CD4-positive, alpha-beta T cell treated with Interleukin-4 for 1 hour (primary cell): ENCODE data around the gene DNAJA3.

ENCODE experiments used
- DNase-seq, 2 donors: peaks; one replicate each; pipeline ENCODE4 v3.0.0-alpha.2; 2020 to 2022

Gene DNAJA3

GRCh38 chr16:4475880-4476788, 50.5 kb downstream of the DNAJA3 start, which contains the start of gene HMOX2:
Gene HMOX2, plus strand, starts transcription at chr16:4476398. Its CDS starts 29,127 bp downstream, at chr16:4505525.
- peak; percentile 94 to 95 for DNase-seq

- DNase-seq, result peak in 1 of 2 donors; percentile 46
These were observed 52.3 kb downstream of the DNAJA3 start for GRCh38 chr16:4477966-4478365.

DNA sequence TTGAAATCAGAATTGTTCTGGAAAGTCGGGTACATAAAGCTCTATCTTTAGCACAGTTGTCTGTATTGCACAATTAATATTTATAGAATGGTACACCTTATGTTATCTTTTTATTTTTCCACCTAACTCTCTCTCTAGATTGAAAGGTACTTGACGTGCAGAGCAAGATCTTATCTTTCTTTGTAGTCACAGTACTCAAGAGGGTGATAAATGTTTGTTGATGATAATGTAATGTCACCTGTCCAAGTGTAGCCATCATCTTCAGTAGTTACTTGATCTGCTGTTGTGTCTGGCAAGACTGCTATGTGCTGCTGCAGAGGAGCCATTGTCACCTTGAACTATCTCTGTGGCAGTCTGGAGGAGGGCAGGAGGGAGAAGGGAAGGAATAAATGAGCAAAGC, 55.9 kb downstream of the DNAJA3 start:
- DNase-seq, result peak in 1 of 2 donors; percentile 42

GRCh38 chr16:4481963-4482362, 56.3 kb downstream of the DNAJA3 start:
- no peak for DNase-seq

- no peak for DNase-seq
These were observed 60.6 kb downstream of the DNAJA3 start for GRCh38 chr16:4486126-4486893.

GRCh38 chr16:4487955-4488498, 62.4 kb downstream of the DNAJA3 start:
- no peak for DNase-seq

- DNase-seq, result peak in 1 of 2 donors; percentile 70
These were observed 62.9 kb downstream of the DNAJA3 start for GRCh38 chr16:4488499-4488967.

GRCh38 chr16:4489030-4489429, 63.4 kb downstream of the DNAJA3 start:
- DNase-seq, result no peak

DNA sequence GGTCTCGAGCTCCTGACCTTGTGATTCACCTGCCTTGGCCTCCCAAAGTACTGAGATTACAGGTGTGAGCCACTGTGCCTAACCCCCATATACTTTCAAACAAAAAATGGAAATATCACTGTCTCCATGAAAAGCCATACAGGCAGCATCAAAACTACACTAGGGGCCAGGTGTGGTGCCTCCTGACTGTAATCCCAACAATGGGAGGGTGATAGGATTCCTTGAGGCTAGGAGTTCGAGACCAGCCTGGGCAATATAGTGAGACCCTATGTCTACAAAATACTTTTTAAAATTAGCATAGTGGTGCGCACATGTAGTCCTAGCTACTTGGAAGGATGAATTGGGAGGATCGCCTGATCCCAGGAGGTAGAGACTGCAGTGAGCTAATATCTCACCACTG, 66.2 kb downstream of the DNAJA3 start:
- no peak for DNase-seq

DNA sequence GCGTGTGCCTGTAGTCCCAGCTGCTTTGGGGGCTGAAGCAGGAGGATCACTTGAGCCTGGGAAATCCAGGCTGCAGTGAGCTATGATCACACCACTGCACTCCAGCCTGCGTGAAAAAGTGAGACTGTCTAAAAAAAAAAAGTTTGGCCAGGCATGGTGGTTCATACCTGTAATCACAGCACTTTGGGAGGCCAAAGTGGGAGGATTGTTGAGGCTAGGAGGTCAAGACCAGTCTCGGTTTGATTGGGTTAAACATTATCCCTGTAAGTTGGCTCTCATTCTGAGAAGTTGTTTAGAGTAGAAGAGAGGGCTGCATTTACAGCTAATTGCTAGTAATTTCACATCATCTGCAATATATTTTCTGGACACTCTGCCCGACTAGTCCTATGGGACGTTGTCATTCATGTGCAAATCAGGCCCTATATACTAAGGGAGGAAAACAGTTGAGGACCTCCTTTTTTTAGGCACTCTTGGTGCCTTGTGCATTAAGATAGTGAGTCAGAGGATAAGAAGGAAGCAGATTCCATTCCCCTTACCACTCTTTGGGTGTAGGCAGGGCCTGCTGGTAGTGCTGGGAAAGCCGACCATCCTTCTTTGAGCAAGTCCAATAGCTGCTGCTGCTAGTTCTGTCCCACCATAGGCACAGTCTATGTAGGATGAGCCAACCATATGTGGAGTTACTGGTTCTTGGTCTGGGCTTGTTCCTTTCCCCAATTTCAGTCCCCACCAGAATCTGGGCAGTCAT, 69.2 kb downstream of the DNAJA3 start:
- no peak for DNase-seq

DNA sequence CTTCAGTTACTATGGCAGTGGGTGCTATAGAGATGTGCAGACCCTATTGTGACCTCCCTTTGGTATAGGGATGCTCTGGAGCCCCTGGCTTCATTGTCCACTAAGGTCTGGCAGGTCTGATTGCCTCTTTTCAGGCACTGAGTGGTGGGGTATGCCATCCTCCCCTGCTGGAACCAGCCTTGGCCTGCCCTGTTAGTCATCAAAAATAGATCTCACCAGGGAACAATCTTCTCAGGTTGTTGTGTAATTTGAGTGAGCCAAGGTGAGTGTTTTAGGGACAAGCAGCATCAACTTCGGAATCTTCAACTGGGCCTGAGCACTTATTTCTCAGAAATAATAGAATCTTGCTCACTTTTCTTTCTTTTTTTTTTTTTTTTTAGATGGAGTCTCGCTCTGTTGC, 70.1 kb downstream of the DNAJA3 start:
- no peak for DNase-seq

GRCh38 chr16:4496305-4496704, 70.6 kb downstream of the DNAJA3 start:
- no peak for DNase-seq

- DNase-seq, result no peak
These were observed 73.0 kb downstream of the DNAJA3 start for GRCh38 chr16:4498546-4499195.

GRCh38 chr16:4499196-4499555, 73.5 kb downstream of the DNAJA3 start:
- no peak for DNase-seq

GRCh38 chr16:4500272-4500671, 74.6 kb downstream of the DNAJA3 start:
- DNase-seq, result no peak

- DNase-seq, result no peak
These were observed 75.4 kb downstream of the DNAJA3 start for GRCh38 chr16:4501071-4501478.

DNA sequence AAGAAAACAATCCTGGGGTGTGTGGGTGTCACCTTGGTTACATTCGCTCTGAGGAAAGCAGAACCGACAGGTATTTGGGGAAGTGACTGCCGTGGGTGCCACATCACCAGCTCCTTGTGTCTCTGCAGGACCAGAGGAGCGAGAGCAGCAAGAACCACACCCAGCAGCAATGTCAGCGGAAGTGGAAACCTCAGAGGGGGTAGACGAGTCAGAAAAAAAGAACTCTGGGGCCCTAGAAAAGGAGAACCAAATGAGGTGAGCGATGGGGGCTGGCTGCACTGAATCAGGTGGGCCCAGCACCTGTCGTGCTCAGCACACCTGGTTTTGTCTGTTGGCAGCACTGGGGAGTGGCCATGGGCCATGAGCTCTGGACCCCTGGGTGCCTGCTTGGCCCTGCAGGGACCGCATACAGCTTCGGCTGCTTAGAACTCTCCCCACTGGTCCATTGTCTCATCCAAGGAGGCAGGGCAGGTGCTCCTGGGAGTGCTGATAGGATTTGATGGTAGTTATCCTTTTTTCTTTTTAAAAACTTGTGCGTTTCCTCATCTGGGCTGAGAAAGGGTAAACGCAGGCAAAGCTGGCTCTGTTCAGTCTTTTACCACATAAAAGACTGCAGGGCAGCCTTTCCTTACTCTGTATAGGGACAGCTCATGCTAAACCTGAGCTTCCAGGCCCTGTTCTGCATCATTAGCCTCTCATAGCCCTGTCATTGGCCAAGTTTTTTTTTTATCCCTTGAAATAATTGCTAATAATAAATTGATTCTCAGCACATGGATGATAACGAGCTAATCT, 79.9 kb downstream of the DNAJA3 start:
- peak; percentile 87 to 94 for DNase-seq
